Keratinocyte (primary cell): ENCODE measurements around the gene DGAT2L6.
"Not testable (repeated sequence)": the region's sequence is repeated elsewhere in the genome, so short reads cannot be mapped to it uniquely, and the experiment has no call there.

Experiments
- EZH2 ChIP-seq: IDR thresholded peaks from one replicate; pipeline ENCODE4 v1.6.1; 2012; ENCODE audit warnings: inconsistent platforms, mild to moderate bottlenecking, low read length, moderate library complexity
- TF ChIP-seq, protein P1 (sequence below), 3 experiments: IDR thresholded peaks in 1 of 3; conservative IDR thresholded peaks in 1 of 3; optimal IDR thresholded peaks in 1 of 3; 2 replicates in 2 of 3; 3 replicates in 1 of 3; pipeline versions ENCODE3 to v1.5.1; 2011; ENCODE audit warnings: low read length in 3 of 3, mild to moderate bottlenecking in 3 of 3, moderate library complexity in 2 of 3, control low read depth in 1 of 3, inconsistent platforms in 1 of 3; ENCODE audit not compliant: insufficient read depth in 2 of 3; ENCODE audit errors: extremely low read depth in 1 of 3

DNA sequence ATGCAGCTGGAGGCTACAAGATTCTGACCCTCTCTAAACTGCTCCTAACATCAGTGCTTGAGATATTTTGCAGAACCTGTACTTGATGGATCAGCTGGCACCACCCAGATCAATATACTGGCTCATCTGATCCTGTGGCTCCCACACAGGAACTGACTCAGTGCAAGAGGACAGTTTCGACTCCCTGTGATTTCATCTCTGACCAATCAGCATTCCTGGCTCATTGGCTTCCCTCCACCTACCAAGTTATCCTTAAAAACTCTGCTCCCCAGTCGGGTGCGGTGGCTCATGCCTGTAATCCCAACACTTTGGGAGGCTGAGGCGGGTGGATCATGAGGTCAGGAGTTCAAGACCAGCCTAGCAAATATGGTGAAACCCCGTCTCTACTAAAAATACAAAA lies 66.3 kb downstream of the DGAT2L6 start:
- not testable (repeated sequence) for TF ChIP-seq EZH2
- TF ChIP-seq, protein P1, sequence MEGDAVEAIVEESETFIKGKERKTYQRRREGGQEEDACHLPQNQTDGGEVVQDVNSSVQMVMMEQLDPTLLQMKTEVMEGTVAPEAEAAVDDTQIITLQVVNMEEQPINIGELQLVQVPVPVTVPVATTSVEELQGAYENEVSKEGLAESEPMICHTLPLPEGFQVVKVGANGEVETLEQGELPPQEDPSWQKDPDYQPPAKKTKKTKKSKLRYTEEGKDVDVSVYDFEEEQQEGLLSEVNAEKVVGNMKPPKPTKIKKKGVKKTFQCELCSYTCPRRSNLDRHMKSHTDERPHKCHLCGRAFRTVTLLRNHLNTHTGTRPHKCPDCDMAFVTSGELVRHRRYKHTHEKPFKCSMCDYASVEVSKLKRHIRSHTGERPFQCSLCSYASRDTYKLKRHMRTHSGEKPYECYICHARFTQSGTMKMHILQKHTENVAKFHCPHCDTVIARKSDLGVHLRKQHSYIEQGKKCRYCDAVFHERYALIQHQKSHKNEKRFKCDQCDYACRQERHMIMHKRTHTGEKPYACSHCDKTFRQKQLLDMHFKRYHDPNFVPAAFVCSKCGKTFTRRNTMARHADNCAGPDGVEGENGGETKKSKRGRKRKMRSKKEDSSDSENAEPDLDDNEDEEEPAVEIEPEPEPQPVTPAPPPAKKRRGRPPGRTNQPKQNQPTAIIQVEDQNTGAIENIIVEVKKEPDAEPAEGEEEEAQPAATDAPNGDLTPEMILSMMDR (optimal IDR thresholded peaks at IDR 0.05 in 1 of 3, IDR thresholded peaks at IDR 0.05 in 1 of 3, conservative IDR thresholded peaks at IDR 0.05 in 1 of 3; ENCODE audit: extremely low read depth in 1 of 3, insufficient read depth in 2 of 3, low read length in 3 of 3) = not testable (repeated sequence)
